GM19467 (cell line): ENCODE data around the gene GOLGA6L2.
A peak's percentile ranks its signal among the peaks of the same experiment; 100 is the strongest.
"Not testable (repeated sequence)": the region's sequence is repeated elsewhere in the genome, so short reads cannot be mapped to it uniquely, and the experiment has no call there.

Experiments
- ATAC-seq: cut with Tn5 transposase; IDR thresholded peaks from one replicate; pipeline ENCODE4 v1.9.1; 2021; ENCODE audit warnings: mild to moderate bottlenecking, moderate library complexity; ENCODE audit not compliant: unreplicated experiment

Gene GOLGA6L2

DNA sequence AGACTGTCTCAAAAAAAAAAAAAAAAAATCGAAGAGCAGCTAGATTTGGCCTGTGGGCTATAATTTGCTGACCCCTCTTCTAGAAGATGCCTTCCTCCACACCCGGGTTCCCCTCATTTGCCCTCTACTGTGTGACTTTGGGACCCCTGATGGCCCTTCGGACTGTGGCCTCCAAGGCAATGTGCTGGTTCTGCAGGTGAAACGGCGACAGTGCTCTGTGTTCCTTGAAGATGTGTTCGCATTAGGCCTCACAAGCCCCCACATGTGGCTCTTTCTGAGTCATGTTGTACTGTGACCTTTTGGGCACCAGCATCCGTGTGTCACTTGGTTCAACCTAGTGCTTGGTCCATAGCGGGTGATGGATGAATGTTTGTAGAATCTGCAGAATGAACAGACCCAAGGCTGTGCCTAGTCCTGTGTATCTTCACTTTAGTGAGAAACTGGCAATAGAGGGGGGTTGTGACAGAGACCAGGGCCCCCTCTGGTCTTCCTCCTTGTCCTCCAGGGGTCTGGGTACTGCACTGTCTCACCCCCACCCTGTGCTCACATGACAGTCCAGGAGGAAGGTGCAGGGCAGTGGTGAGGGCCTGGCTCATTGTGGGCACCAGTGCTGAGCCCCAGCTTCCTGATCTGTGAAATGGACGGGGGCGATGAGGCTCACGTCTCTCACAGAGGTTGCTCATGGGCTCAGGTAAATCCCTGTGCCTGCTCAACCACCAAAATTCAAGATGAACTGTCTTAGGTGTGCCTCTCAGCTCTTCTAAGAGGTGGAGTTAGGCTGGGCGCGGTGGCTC, 22.7 kb downstream of the GOLGA6L2 start:
- no peak for ATAC-seq

DNA sequence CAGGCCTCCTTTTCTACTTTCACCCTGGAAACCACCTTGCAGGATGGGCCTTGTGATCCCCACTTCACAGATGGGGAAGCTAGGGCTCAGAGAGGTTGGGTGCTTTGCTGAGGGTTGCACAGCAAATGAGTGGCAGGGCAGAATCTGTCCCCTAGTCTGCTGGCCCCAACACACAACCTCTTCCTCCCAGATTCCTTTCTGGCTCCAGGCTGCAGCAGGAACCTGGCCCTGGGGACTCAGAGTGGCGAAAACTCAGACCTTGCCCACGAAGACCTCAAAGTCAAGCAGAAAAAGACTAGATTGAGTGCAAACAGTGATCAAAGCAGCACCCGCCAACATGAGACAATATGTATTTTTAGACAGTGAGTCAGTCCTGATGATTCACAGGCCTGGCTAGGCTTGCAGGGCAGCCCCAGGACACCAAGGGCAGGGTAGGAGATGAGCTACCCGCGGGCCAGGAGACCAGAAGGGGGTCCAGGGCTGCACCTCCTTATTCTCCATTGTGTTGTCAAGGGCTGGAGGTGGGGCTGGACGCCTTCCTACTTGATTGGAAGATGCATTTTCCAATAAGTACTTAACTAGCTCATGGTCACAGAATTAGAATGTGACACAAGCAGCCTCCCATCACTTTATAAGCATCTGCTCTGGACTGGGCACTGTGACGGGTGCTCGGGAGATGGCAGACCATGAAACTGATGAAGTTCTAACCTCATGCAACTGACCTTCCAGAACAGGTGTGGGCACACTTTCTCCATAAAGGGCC, 23.9 kb downstream of the GOLGA6L2 start:
- ATAC-seq, result no peak

DNA sequence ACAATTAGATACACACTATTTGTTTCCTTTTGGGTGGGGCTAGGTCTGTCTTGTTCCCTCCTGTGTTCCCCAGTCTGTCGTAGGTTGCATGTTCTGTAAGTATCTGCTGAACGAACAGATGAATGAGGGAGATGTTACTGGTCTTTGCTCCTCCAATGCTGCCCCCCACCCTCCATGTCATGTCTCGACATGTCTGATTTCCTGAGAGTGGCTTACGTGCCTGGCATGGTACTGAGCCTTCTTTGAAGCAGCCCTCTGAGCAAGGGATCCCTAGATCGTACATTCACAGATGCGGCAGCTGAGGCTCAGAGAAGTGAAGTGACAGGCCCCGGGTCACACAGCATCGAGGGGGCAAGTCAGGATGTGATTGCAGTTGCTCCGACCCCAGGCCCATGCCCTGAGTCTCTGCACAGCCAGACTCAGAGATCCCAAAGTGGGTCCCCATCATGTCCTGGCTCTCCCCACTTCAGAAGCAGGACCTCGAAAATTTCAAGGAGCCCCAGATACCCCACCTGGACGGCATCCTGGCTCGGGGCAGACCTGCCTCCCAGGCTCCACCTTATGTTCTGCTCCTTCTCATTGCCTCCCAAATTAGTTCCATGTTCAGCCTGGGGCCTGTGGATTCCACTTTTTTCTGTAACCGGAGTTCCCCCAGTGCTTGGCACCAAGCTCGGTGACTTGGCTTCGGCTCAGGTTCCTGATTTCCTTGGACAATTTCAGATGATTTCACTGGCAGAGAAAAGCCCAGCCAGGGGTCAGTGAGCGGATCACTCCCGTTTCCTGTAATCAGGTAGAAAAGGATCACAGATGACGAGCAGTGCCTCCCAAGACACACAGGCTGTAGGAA, 24.7 kb downstream of the GOLGA6L2 start:
- no peak for ATAC-seq

DNA sequence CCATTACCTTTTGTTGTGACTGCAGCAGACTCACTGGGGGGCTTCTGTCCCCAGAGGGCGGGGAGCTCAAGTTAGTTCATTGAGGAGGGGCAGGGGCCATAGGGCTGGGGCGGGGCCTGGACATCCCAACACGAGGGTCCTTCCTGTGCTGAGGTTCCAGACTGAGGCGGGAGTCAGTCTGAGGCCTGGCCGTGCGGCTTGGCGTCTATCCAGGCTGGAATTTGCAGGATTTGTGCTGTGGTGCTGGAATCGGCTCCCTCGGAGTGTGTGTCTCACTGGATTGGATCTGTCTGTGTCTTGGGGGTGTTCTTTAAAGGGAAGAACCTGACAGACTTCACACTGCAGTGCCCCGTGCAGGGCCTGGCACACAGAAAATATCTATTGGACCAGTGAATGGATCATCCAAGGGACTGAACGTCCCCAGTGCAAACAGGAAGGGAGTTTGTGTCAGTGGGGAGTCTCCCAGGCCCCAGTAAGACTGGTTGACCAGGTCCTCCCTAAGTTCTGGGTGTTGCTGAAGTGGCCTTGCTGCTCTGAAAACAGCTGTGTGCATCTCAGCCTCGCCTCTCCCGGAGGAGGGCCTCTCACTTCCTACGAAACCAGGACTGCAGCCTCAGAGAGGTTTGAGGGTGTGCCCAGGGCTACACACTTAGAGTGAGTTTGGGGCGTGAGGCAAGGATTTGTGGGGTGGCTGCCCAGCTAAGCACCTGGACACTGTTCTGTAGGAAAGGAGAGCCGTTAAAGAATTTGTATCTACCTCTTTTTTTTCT, 26.1 kb downstream of the GOLGA6L2 start:
- ATAC-seq, result no peak

DNA sequence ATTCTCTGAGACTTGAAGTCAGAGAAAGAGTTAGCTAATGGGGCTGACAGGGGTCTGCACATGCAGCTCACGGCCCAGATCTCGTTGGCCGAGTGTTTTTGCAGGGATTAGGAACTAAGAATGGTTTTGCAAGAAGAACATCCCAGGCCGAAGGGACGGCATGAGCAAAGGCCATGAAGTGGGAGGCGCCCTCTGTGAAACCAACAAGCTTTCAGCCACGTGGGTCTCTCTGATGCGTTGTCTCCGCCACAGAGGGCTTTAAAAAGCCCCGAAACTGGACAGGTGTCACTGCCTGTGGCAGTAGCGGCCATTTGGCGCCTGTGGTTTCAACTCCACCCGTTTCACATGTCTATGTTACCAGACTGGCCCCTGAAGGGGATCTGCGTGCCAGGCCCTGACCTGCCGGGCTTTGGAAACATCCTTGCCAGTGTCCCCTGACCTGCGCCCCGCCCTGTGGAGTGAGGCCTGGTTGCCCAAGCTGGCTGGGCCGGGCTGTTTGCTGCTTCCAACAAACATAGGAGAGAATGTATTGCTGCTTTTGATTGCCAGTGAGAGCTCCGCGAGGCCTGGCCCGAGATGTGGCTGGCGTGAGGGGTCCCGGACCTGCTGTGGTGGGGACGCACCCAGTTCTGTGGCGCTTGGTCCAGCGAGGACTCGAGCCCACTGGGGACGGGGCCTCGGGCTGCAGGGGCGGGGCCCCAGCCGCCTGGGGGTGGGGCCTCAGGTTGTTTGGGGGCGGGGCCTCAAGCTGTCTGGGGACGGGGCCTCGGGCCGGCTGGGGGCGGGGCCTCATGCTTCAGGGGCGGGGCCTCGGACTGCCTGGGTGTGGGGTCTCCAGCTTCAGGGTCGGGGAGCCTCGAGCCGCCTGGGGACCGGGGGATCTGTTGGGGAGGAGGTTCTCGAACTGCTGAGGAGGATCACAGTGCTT, 30.4 kb downstream of the GOLGA6L2 start:
- peak; percentile 66 for ATAC-seq

DNA sequence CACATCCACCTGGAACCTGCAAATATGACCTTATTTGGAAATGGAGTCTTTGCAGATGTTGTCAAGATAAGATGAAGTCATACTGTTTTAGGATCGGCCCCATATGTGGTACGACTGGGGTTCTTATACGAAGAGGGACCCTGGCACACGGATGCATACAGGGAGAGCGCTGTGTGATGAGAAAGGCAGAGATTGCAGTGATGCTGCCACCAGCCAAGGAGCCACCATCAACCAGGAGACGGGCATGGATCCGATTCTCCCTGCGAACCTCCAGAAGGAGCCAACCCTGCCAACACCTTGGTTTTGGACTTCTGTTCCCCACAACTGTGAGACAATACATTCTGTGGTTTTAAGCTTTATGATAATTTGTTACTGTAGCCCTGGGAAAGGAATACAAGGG, 31.2 kb downstream of the GOLGA6L2 start:
- not testable (repeated sequence) for ATAC-seq

DNA sequence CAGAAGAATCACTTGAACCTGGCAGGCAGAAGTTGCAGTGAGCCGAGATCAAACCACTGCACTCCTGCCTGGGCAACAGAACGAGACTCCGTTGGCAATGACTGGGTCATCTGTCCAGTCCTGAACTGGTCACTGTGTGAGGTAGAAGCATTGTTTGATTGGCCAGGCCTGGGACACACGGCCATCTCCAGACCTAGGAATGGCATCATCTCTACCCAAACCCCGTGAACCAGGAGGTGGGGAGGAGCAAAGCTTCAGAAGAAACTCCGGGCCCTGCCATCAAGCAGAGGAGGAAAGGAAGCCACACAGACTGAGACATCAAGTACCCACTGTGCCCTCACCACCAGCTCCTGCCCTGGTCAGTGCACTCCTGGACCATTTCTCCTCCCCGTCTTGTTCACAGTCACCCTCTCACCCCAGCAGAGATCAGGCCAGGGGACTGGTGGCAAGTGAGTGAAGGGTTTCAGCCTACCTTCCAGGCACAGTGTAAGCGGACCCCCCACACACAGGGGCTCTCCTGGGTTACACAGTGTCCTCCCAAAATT, 31.6 kb downstream of the GOLGA6L2 start:
- no peak for ATAC-seq

DNA sequence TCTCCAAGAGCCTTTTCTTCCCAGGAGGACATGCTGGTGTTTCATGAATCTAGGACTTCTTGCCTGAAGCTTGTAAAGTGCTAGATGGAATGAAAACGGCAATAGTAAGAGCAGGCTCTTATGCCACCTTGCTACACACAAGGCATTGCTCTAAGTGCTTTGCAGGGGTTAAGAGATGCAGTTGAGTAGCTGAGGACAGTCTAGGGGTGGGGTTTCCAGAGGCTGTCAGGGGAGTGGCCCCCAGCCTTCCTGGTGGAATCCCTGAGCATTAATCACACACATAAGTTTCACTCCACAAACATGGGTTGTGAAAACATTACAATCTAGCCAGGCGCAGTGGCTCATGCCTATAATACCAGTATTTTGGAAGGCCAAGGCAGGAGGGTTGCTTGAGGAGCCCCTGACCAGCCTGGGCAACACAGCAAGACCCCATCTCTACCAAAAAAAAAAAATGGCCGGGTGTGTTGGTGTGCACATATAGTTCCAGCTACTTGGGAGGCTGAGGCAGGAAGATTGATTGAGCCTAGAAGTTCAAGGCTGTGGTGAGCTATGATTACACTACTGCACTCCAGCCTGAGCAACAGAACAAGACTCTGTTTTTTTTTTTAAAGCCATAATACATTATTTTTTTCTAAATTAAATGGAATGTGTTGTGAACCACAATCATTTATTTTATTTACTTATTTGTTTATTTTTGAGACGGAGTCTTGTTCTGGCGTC, 34.0 kb downstream of the GOLGA6L2 start:
- not testable (repeated sequence) for ATAC-seq

DNA sequence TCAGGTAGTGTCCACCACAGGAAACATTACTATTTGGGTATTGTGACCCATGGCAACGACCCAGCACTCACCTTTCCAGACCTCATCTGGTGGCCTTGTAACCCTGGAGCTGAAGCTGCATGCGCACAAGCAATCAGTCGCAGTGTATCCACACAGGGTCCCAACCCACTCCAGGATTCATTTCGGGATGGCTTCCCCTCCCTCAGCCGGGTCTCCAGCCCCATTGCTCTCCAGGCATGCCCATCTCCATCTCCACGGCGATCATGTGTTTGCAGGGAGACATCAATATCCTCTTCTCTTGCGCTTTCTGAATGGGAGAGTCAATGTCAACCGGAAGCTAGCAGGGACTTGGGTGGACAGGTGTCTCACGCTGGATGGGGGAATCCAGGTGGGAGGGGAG, 35.2 kb downstream of the GOLGA6L2 start:
- no peak for ATAC-seq

DNA sequence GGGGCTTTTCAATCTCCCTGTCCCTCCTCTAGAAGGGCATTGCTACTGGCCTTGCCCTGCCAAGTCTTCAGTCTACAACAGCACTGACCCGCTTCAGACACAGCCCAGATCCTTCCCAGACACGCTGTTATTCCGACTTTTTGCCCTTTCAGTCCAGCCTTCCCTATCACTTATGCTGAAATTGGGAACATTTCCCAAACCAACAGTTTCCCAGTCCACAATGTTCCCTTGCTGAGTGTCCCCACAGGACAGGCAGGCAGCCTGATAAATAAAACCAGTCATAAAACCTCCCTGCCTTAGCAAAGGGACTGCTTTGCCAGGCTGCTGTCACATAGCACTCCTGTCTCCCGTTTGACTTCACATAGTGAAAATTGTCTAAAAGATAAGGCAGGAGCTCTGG, 43.5 kb downstream of the GOLGA6L2 start:
- no peak for ATAC-seq

DNA sequence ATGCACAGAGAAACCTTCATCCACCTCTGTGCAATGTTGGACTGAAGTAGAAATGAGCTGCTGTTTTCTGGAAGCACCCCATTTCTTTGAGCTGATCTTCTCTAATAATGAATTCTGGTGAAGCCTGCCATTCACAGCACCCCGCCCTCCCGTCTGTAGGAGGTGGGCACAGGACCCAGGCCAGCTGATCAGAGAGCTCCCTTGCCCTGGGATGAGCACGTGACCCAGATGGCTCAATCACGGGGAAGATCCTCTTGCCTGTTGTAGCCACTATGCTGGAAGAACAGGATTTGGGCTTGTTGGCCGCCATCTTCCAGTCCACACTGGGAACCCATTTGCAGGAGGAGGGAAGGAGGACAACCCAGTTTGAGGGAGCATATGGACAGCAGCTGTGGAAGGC, 44.5 kb downstream of the GOLGA6L2 start:
- ATAC-seq, result no peak

DNA sequence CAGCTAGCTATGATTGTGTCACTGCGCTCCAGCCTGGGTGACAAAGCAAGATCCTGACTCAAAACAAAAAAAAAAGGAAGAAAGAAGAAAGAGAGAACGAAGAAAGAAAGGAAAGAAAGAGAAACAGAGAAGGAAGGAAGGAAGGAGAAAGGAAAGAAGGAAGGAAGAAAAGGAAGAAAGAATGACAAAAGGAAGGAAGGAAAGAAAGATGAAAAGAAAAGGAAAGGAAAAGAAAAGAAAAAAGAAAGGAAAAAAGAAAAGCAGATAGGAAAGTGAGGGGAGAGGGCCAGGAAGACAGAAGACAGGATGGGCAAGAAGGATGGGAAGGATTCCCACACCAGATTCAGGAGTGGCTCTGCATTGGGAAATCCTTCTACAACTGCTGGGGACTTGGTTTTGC, 44.9 kb downstream of the GOLGA6L2 start:
- no peak for ATAC-seq

DNA sequence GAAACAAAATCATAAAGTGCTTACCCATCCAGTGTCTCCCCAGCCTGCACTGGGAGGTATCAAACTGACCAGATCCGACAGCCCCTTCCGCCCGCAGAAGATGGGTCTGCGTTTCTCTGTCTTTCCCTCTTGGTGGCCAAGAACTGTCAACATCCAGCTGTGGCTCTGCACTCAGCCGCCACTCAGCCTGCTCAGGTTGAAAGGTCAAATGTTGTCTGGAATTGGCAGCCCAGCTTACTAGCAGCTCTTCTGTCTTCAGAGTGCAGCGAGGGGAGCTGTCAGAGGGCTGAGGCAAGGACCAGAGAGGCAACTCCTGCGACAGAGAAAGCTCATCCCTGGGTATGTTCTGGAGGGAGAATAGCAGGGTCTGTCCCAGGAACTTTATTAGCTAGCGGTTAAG, 45.4 kb downstream of the GOLGA6L2 start:
- ATAC-seq, result no peak

DNA sequence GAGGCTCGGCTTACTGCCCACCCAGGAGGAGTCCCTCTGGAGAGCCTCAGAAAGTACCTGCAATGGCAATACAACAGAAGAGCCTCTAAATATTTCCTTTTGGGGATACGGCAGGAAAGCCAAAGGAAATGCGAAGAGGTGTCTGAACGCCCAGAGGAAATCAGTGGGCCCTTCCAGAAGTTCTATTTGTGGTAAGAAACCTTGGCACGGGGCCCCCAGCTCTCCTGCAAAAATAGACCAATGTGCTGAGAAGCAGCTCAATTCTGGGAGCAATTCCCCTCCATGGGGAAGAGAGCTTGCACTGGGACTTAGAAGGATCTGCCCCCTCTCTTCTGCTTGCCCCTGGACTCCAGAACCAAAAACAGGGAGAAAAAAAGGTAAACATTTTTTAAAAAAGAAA, 47.8 kb downstream of the GOLGA6L2 start:
- not testable (repeated sequence) for ATAC-seq

DNA sequence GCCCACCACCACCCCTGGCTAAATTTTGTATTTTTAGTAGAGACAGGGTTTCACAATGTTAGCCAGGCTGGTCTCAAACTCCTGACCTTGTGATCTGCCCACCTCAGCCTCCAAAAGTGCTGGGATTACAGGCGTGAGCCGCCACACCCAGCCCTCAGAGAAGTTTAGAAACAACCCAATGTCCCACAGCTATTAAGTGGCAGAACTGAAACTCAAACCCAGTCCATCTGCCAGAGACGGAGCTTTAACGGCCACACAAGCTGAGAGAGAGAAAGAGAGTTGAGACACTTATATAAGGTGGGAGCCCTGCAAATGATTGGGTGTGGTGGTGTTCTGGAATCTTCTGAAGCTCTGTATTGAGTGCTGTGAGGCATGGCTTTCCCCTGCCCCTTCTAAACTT, 48.7 kb downstream of the GOLGA6L2 start:
- ATAC-seq, result not testable (repeated sequence)

DNA sequence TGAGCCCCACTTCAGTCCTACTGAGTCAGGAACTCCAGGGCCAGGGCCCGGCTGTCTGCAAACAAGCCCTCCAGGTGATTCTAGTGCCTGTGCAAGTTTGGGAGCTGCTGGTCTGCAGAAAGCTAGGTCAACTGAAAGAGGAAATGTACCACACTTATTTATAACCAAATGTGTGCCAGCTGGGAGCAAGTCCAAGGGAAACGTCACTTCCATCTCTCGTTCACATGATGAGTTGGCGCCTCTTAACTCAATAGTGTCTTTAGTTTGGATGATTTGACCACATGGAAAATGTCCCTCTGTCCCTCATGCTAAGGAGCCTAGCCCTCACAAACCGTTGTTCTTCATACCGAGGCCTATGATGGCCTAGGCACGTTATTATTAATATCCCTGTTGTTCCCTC, 49.3 kb downstream of the GOLGA6L2 start:
- no peak for ATAC-seq

DNA sequence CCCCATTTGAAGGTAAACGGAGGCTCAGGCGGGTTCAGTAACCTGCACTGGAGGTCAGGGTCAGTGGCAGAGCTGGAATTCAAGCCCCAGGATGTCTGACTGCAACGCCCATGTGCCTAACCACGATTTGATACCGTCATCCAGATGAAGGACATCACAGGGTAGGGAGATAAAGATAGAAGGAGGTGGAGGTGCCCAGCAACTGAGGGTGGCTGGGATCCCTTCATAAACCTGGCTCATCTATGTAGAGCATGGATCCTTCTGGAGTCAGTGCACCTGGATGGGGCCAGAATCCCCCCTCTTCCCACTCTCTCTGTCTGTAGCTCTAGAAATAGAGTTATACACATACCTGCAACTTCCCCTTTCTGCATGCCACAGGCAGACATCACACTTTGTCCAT, 51.2 kb downstream of the GOLGA6L2 start:
- ATAC-seq, result no peak

DNA sequence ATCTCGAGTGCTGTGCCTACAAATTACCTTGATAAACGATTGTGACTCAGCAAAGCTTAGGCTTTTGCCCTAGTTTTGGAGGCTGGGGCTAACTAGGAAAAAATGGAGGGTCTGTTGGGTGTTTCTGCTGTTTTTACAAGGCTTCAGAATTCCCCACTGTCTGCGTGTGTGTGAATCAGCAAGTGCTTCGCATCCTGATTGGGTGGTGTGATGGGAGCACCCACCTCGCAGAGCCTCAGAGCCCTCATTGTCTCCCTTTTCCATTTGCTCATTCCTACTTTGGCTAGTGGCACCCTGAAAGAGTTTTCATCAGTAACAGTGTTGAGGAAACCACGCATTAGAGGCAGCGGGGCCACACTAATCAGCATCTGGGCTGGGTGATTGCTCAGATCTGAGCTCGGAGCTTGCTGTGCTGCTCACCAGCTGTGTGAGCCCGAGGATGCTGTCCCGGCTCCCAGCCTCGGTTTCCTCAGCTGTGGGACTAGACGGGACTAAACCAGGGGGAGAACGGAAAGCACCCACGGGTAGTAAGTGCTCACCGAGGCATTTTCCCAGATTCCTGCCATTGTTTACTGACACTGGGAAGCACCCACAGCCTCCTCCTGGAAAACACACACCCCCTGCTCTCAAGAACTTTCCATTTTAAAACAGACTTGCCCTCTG, 51.9 kb downstream of the GOLGA6L2 start:
- ATAC-seq, result no peak
